Left ventricle myocardium superior (tissue), 1 donor: ENCODE data around the gene GREM2. TPM values are rescaled to one million over a fixed set of nuclear protein-coding genes. Genes with fewer than 3 reads are reported as not detected.

Experiments
- ATAC-seq: fragments of 200-7000 bp; cut with Tn5 transposase; one replicate; pipeline ENCODE4 v1.9.1; 2020; ENCODE audit warnings: mild to moderate bottlenecking, moderate library complexity
- DNase-seq: peaks from one replicate; pipeline ENCODE4 v3.0.0-alpha.2; 2020
- intact Hi-C: fragments of 100-400 bp; cut with micrococcal nuclease; formaldehyde crosslinking; loops from one replicate; pipeline ENCODE4 v1.11.0; 2022
- total RNA-seq: library from RNA; stranded (reverse); fragmentation: NEBNext Ultra II Directional; extraction: Animal tissue kit (Norgen Biotek cat#: 25700); gene quantifications from one replicate; pipeline ENCODE4 v1.2.1, GENCODE V29; 2021
- donor health status: DM: no; HTN: yes; CAD: no; lungs with severe emphysema.

GREM2 gene
- total RNA-seq, 1 donor from 2014 or later: not detected

- DNase-seq: no peak
- intact Hi-C loops: no loop called here
- no peak for ATAC-seq
Measured at GRCh38 chr1:240511789-240512188, 100.2 kb downstream of the GREM2 start.

- intact Hi-C loops: no loop called here
Measured at GRCh38 chr1:240508950-240509349, 103.0 kb downstream of the GREM2 start.

GRCh38 chr1:240508201-240508600 is 103.8 kb downstream of the GREM2 start:
- intact Hi-C loops: no loop called here
- DNase-seq (no peak), ATAC-seq (no peak)

More at GRCh38 chr1:240508950-240509349, 103.0 kb downstream of the GREM2 start:
- ATAC-seq: no peak
- no peak for DNase-seq

GRCh38 chr1:240506176-240506575 is 105.8 kb downstream of the GREM2 start:
- no peak for ATAC-seq
- no peak for DNase-seq
- intact Hi-C loops: no loop called here

GRCh38 chr1:240503558-240503957 is 108.4 kb downstream of the GREM2 start:
- ATAC-seq (no peak), DNase-seq (no peak)
- intact Hi-C loops: no loop called here

GRCh38 chr1:240503036-240503435 is 108.9 kb downstream of the GREM2 start:
- DNase-seq: no peak
- intact Hi-C loops: no loop called here
- ATAC-seq: no peak

GRCh38 chr1:240501115-240501514 is 110.8 kb downstream of the GREM2 start:
- DNase-seq (no peak), ATAC-seq (no peak)
- intact Hi-C loops: no loop called here

- intact Hi-C loops: no loop called here
- DNase-seq (no peak), ATAC-seq (no peak)
Measured at GRCh38 chr1:240500647-240501046, 111.3 kb downstream of the GREM2 start.

- intact Hi-C loops: no loop called here
- DNase-seq (no peak), ATAC-seq (no peak)
Measured at GRCh38 chr1:240499012-240499411, 112.9 kb downstream of the GREM2 start.

GRCh38 chr1:240498335-240498734 is 113.6 kb downstream of the GREM2 start:
- ATAC-seq: no peak
- DNase-seq: no peak
- intact Hi-C loops: no loop called here

- intact Hi-C loops: no loop called here
- DNase-seq (no peak), ATAC-seq (no peak)
Measured at GRCh38 chr1:240497908-240498307, 114.0 kb downstream of the GREM2 start.

- DNase-seq (no peak), ATAC-seq (no peak)
- intact Hi-C loops: no loop called here
Measured at GRCh38 chr1:240496941-240497340, 115.0 kb downstream of the GREM2 start.

- DNase-seq (no peak), ATAC-seq (no peak)
- intact Hi-C loops: no loop called here
Measured at GRCh38 chr1:240496356-240496755, 115.6 kb downstream of the GREM2 start.

- ATAC-seq: no peak
- no peak for DNase-seq
- intact Hi-C loops: no loop called here
Measured at GRCh38 chr1:240495601-240496000, 116.4 kb downstream of the GREM2 start.

- ATAC-seq (no peak), DNase-seq (no peak)
- intact Hi-C loops: no loop called here
Measured at GRCh38 chr1:240492832-240493440, 119.0 kb downstream of the GREM2 start.

- intact Hi-C loops: no loop called here
- no peak for DNase-seq
- ATAC-seq: no peak
Measured at GRCh38 chr1:240491796-240492195, 120.2 kb downstream of the GREM2 start.

- ATAC-seq (no peak), DNase-seq (no peak)
- intact Hi-C loops: no loop called here
Measured at GRCh38 chr1:240491156-240491555, 120.8 kb downstream of the GREM2 start.

- ATAC-seq: no peak
- intact Hi-C loops: no loop called here
- DNase-seq: no peak
Measured at GRCh38 chr1:240487493-240487892, 124.5 kb downstream of the GREM2 start.

GRCh38 chr1:240486611-240487010 is 125.3 kb downstream of the GREM2 start:
- DNase-seq (no peak), ATAC-seq (no peak)
- intact Hi-C loops: no loop called here

GRCh38 chr1:240484804-240485443 is 127.0 kb downstream of the GREM2 start:
- DNase-seq (no peak), ATAC-seq (no peak)
- intact Hi-C loops: no loop called here

GRCh38 chr1:240478536-240478935 is 133.4 kb downstream of the GREM2 start:
- intact Hi-C loops: no loop called here
- no peak for ATAC-seq
- no peak for DNase-seq
